Kidney epithelial cell (primary cell): ENCODE measurements around the gene PRLHR. TPM values are rescaled to one million over a fixed set of nuclear protein-coding genes. Genes with fewer than 3 reads are reported as not detected.

ENCODE experiments used
- DNase-seq: peaks from one replicate; pipeline ENCODE4 v3.0.0-alpha.2; 2010; ENCODE audit warnings: low read depth
- H3K27me3 ChIP-seq: 2 replicates; pipeline ENCODE4 v1.6.0; 2011; ENCODE audit warnings: low read length; ENCODE audit not compliant: control insufficient read depth, insufficient read depth
- H3K36me3 ChIP-seq: 2 replicates; pipeline ENCODE4 v1.5.1; 2011; ENCODE audit warnings: low read length; ENCODE audit not compliant: control insufficient read depth, insufficient read depth
- H3K4me3 ChIP-seq: 2 replicates; pipeline ENCODE4 v1.5.1; 2011; ENCODE audit warnings: low read depth, mild to moderate bottlenecking, control low read depth, low read length
- total RNA-seq: library from RNA; depleted of rRNA; stranded (reverse); fragments of >200 nt; gene quantifications from 2 replicates; pipeline ENCODE4 v1.2.3, GENCODE V29; 2015
- TF ChIP-seq, protein P1 (sequence below): IDR thresholded peaks from 2 replicates; pipeline ENCODE4 v1.5.1; 2011; ENCODE audit warnings: mild to moderate bottlenecking, moderate library complexity, low read length, control low read depth, inconsistent platforms; ENCODE audit not compliant: insufficient read depth, poor library complexity, severe bottlenecking

The PRLHR gene
- total RNA-seq, 1 donor from 2014 or later = not detected

DNA sequence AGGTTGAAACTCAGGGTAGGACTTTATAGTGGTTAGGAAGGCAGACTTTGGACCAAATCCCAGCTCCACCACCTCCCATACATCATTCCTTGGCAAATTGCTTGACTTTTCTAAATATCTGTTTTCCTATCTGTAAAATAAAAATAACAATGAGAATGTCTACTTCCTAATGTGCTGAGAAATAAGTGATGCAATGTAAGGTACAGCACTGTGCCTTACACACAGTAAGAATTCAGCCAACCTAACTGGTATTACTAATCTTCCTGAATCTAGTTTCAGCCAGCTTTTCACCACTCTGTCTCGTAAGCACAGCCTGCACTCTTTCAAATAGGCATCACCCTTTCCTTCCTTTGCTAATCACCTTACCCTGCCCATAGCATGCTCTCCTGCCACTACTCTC lies 9.7 kb downstream of the PRLHR start:
- H3K4me3 ChIP-seq = no peak overlapping the region
- TF ChIP-seq, protein P1, sequence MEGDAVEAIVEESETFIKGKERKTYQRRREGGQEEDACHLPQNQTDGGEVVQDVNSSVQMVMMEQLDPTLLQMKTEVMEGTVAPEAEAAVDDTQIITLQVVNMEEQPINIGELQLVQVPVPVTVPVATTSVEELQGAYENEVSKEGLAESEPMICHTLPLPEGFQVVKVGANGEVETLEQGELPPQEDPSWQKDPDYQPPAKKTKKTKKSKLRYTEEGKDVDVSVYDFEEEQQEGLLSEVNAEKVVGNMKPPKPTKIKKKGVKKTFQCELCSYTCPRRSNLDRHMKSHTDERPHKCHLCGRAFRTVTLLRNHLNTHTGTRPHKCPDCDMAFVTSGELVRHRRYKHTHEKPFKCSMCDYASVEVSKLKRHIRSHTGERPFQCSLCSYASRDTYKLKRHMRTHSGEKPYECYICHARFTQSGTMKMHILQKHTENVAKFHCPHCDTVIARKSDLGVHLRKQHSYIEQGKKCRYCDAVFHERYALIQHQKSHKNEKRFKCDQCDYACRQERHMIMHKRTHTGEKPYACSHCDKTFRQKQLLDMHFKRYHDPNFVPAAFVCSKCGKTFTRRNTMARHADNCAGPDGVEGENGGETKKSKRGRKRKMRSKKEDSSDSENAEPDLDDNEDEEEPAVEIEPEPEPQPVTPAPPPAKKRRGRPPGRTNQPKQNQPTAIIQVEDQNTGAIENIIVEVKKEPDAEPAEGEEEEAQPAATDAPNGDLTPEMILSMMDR = no peak
- no peaks in the 10 kb centered on the region for H3K36me3 ChIP-seq
- H3K27me3 ChIP-seq = peaks cover 7% of the 10 kb centered on the region
- no peak for DNase-seq

DNA sequence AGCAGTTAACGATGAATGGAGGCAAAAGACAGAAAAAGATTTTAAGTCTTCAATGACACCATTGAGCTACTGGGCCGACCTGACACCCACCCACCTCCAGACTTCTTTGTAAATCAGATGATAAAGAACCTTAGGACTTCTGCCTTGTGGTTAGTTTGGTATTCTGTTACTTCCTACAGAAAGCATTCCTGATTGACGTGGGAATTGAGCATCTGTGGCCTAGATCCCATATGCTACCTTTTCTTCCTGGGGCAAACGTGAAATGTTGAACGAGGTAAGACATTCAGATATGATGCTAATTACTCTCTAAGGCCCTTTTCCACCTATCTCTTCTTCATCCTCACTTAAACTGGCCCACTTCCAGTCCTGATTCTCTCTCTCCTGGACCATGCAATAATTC lies 10.2 kb downstream of the PRLHR start:
- Histone ChIP-seq H3K4me3 (no peak overlapping the region), H3K27me3 (peaks cover 7% of the 10 kb centered on the region), H3K36me3 (no peaks in the 10 kb centered on the region)
- no peak for DNase-seq
- TF ChIP-seq, protein P1 = no peak

DNA sequence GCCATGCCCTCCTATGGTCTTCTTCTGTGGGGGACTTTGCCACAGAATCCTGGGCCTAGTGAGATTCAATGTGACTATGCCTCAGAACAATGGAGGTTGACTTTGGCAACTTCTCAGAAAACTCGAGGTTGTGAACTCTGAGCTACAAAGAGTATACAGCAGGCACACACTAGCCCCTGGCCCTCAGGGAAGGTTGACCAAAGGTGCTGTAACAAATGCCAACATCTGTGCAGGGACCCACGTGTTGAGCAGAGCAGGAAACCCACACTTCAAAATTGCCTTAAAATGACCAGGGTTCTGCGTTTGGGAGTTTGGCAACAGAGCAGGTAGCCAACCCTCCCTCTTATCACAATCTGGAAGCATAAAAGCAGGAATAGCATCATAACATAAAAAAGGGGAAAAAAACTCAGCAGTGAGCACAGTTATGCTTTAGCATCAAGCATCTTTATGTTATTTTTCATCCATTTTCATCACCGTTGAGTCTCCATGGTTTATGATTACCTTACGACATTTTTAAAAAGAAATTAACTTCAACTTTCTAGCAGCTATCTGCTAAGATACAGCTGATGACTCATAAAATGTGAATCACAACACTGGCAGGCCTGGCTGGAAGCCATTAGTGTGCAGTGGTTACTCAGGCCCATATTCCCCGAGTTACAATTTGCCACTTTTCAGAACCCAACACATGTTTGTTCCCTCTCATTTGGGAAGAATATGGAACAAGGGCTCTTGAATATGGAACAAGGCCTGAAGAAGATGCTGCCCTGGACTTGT lies 11.1 kb downstream of the PRLHR start:
- Histone ChIP-seq H3K27me3 (peaks cover 5% of the 10 kb centered on the region), H3K4me3 (no peak overlapping the region), H3K36me3 (no peaks in the 10 kb centered on the region)
- TF ChIP-seq, protein P1 = no peak
- peak; percentile 32 for DNase-seq

- H3K36me3 ChIP-seq = no peaks in the 10 kb centered on the region
- peaks cover 5% of the 10 kb centered on the region for H3K27me3 ChIP-seq
- TF ChIP-seq, protein P1 = no peak
- H3K4me3 ChIP-seq = no peak overlapping the region
- no peak for DNase-seq
Measured at GRCh38 chr10:118583611-118584010, 11.8 kb downstream of the PRLHR start.

- Histone ChIP-seq H3K27me3 (no peaks in the 10 kb centered on the region), H3K36me3 (no peaks in the 10 kb centered on the region), H3K4me3 (no peak overlapping the region)
- DNase-seq = no peak
- TF ChIP-seq, protein P1 = no peak
Measured at GRCh38 chr10:118582511-118582910, 12.9 kb downstream of the PRLHR start.

GRCh38 chr10:118581340-118581739 lies 14.1 kb downstream of the PRLHR start:
- no peak for DNase-seq
- Histone ChIP-seq H3K36me3 (no peaks in the 10 kb centered on the region), H3K27me3 (no peaks in the 10 kb centered on the region), H3K4me3 (no peak overlapping the region)
- TF ChIP-seq, protein P1 = no peak
